NCI-H1694 (cell line): ENCODE data around the gene NSG2.
"Not testable (repeated sequence)": the region's sequence is repeated elsewhere in the genome, so short reads cannot be mapped to it uniquely, and the experiment has no call there.

Source experiments
- DNase-seq: peaks from one replicate; lab custom pipeline; 2025; lab: John Stamatoyannopoulos, UW

Gene NSG2

DNA sequence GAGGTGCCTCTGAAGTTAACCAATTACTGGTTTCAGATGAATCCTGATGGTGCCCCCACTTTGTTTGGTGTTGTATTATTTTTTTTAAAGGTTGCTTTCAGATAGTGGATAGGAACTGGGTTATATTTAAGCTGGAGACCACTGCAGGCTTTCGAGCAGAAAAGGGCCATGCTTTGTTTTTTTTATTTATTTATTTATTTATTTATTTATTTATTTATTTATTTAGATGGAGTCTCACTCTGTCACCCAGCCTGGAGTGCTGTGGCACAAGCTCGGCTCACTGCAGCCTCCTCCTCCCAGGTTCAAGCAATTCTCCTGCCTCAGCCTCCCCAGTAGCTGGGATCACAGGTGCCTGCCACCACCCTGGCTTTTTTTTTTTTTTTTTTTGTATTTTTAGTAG is 57.1 kb downstream of the NSG2 start:
- DNase-seq: not testable (repeated sequence)

DNA sequence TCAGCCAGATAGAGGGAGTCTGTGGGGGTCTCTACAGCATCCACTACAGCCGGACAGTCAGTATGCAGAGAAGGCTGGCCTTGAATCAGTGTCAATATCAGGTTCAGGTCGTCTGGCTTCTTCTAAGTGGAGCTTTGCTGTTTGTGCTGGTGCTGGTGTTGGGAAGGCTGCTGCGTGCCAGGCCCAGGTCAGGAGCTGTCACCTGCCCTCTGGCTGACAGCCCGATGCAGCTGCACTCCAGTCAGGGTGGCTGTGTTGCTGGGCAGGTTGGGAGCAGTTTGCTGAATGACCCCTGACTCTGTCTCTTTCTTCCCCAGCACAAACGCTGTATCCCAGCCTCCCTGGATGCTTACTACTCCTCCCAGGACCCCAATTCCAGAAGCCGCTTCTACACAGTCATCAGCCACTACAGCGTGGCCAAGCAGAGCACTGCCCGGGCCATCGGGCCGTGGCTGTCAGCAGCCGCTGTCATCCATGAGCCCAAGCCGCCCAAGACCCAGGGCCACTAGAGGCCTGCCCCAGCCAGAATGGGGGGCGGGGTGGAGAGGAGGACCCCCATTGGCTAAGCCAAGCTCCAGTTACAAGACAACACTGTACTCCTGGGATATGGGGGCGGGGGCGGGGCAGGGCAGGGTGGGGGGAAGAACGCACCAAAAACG is 61.6 kb downstream of the NSG2 start:
- no peak for DNase-seq

DNA sequence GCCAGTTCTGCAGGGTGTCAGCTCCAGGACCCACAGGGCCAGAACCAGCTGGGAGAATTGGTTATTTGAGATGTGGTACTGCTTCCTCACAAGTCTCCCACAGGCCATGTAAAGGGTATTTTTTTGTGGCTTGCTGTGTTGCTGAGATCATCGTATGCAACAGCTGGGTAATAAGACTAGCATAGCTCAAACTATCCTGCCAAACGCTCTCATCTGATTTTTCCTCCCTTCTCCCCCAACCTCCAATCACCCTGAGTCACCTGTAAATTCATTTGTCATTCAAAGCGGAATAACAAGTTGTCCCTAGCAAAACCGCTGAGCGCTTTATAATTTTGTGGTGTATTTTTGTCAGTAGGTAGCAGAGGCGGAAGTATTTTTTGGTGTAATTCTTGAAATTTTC is 63.2 kb downstream of the NSG2 start:
- DNase-seq: no peak

- DNase-seq: no peak
These were observed 64.3 kb downstream of the NSG2 start for GRCh38 chr5:174109698-174110260.

GRCh38 chr5:174110310-174110709 is 64.8 kb downstream of the NSG2 start:
- no peak for DNase-seq

- no peak for DNase-seq
These were observed 65.9 kb downstream of the NSG2 start for GRCh38 chr5:174111287-174111973.

DNA sequence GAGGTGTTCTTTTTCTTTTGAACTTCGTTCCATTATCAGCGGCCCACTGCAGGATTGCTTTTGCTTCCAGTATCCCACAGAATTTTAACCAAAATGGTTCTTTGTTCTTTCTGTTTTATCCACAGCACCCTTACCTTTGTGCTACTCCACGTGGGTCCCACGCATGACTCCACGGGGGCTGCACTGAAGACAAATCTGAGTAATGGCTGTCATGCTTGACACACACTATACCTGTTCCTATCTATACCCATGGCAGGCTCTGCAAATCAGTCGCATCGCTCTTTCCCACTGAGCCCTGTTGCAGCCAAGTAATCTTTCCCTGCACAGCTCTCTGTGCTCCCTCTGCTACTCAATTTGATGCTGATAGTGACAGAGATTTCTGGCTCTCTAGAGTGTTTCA is 69.7 kb downstream of the NSG2 start:
- no peak for DNase-seq

DNA sequence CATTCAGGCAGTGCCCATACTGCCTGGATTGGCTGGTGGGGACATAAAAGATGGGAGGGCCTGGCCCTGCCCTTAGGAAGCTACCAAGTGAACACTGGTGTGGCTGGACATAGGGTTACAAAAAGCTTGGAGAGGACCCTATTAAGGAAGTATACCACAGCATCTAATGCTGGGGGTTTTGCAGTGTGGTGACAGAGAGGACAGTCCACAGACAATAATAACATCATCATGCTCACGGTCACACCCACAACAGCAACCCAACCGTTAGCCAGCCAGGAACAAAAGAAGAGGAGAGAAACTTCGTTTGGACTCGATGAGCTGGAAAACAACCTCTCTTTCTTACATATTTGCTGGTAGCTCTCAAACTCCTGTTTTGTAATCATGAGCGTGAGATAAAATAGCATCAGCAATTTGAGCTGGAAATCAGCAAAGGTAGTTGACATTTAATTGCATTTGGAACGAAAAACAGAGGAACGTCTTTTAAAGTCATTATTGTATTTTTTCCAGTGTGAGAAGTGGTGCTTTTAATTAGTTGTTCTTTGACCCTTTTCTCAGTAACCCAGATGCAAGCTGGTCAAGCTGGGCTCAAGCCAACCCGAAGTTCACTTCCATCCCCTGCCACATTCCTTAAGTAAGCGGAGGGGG is 73.4 kb downstream of the NSG2 start:
- no peak for DNase-seq

GRCh38 chr5:174119468-174119881 is 74.0 kb downstream of the NSG2 start:
- no peak for DNase-seq

GRCh38 chr5:174120401-174121005 is 75.0 kb downstream of the NSG2 start:
- DNase-seq: no peak

GRCh38 chr5:174134545-174134944 is 89.0 kb downstream of the NSG2 start:
- DNase-seq: no peak

GRCh38 chr5:174139623-174140022 is 94.1 kb downstream of the NSG2 start:
- no peak for DNase-seq

- DNase-seq: no peak
These were observed 95.0 kb downstream of the NSG2 start for GRCh38 chr5:174140452-174141020.

DNA sequence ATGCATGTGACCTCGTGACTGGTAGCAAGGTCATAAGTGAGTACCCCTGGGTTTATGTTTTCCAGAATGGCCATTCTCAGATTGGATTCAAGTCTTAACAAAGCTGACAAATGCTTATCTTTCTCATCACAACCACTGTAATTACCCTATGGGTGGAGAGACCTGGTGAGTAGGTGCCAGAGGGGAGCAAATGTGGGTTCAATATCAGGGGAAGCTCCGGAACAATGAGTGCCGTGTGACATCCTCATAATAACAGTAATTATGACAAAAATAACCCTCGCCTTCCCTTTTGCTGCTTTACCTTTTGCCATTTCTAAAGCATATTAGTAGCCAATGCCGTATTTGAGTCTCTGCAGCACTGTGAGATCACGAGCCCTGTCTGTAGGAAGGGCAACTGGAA is 95.9 kb downstream of the NSG2 start:
- DNase-seq: no peak

GRCh38 chr5:174145091-174145490 is 99.6 kb downstream of the NSG2 start:
- no peak for DNase-seq

GRCh38 chr5:174145821-174146220 is 100.3 kb downstream of the NSG2 start:
- no peak for DNase-seq

GRCh38 chr5:174146556-174146955 is 101.0 kb downstream of the NSG2 start:
- no peak for DNase-seq

DNA sequence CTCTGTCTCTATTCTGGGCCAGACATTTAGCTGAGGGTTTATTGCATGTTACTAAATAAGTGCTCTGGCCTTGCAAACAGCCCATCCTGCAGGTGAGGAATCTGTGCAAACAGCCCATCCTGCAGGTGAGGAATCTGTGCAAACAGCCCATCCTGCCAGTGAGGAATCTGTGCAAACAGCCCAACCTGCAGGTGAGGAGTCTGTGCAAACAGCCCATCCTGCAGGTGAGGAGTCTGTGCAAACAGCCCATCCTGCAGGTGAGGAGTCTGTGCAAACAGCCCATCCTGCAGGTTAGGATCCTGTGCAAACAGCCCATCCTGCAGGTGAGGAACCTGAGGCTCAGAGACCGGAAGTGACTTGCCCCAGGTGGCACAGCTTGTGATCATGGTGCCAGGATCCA is 101.5 kb downstream of the NSG2 start:
- not testable (repeated sequence) for DNase-seq

GRCh38 chr5:174147551-174147950 is 102.0 kb downstream of the NSG2 start:
- no peak for DNase-seq

- no peak for DNase-seq
These were observed 103.2 kb downstream of the NSG2 start for GRCh38 chr5:174148721-174149120.

DNA sequence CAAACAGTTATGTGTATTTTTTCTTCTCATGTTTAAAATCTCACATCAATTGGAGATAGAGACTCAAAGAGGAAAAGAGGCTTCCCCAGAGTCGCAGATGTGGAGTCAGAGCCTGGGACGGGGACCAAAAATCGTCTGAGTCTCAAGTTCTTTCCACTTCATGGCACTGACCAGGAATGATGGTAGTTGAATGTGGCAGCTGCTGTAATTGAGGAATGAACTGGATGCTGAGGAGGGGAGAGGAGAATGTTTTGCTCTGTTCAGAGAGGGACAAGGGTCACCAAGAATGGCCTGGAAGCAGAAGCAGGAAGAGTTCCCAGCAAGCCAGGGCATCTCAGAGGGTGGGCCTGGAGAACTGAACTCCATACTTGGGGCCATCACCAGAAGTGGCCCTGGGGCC is 103.9 kb downstream of the NSG2 start:
- DNase-seq: no peak

GRCh38 chr5:174149989-174150388 is 104.5 kb downstream of the NSG2 start:
- no peak for DNase-seq
